IgD-negative memory B cell (primary cell): ENCODE results near the gene CRYM. TPM values are rescaled to one million over a fixed set of nuclear protein-coding genes. Genes with fewer than 3 reads are reported as not detected.

Experiments
- H3K27ac Mint-ChIP-seq, 3 donors: one replicate each; pipeline ENCODE4 v1.8.0; 2020 to 2022; ENCODE audit warnings: mild to moderate bottlenecking in 3 of 3, mixed read lengths in 3 of 3, moderate library complexity in 1 of 3
- H3K27me3 Mint-ChIP-seq: one replicate; pipeline ENCODE4 v1.8.0; 2021; ENCODE audit warnings: mixed read lengths
- H3K36me3 Mint-ChIP-seq: one replicate; pipeline ENCODE4 v1.8.0; 2020; ENCODE audit warnings: mild to moderate bottlenecking, mixed read lengths
- H3K4me1 Mint-ChIP-seq, 3 donors: one replicate each; pipeline ENCODE4 v1.8.0; 2020 to 2022; ENCODE audit warnings: mixed read lengths in 3 of 3, mild to moderate bottlenecking in 1 of 3
- H3K4me3 Mint-ChIP-seq, 4 donors: one replicate each; pipeline ENCODE4 v1.8.0; 2020 to 2022; ENCODE audit warnings: mild to moderate bottlenecking in 4 of 4, mixed read lengths in 4 of 4, moderate library complexity in 3 of 4
- H3K9me3 Mint-ChIP-seq, 3 donors: one replicate each; pipeline ENCODE4 v1.8.0; 2020 to 2021; ENCODE audit warnings: mixed read lengths in 3 of 3, mild to moderate bottlenecking in 1 of 3
- polyA plus RNA-seq: library from polyadenylated mRNA; unstranded; fragments of 300-500 nt; fragmentation: Illumina TruSeq; gene quantifications from one replicate; pipeline ENCODE4 v1.2.3, GENCODE V29; 2021

CRYM gene
- polyA plus RNA-seq, 1 donor from 2014 or later: not detected

DNA sequence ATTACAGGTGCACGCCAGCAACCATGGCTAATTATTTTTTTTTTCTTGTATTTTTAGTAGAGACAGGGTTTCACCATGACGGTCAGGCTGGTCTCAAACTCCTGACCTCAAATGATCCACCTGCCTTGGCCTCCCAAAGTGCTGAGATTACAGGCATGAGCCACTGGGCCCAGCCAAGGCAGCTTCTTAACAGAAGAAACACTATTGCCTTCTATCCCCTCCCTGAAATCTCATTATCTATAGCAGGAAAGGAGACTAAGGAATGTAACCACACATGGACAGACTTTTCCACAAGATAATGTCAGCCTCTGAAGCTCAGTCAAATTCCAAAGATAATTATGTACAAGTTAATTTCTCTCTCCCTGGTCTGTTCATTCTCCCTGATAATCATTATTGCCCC is 61.0 kb downstream of the CRYM start:
- H3K36me3 Mint-ChIP-seq: peaks cover 2% of the 10 kb centered on the region
- H3K27me3 Mint-ChIP-seq: peaks cover 19% of the 10 kb centered on the region
- no peak overlapping the region for H3K4me3 Mint-ChIP-seq
- H3K9me3 Mint-ChIP-seq: peaks cover 0 to 2% (median 0%) of the 10 kb centered on the region in 3 donors
- no peak overlapping the region for H3K27ac Mint-ChIP-seq
- H3K4me1 Mint-ChIP-seq: peaks cover 0 to 2% (median 0%) of the 10 kb centered on the region in 3 donors

DNA sequence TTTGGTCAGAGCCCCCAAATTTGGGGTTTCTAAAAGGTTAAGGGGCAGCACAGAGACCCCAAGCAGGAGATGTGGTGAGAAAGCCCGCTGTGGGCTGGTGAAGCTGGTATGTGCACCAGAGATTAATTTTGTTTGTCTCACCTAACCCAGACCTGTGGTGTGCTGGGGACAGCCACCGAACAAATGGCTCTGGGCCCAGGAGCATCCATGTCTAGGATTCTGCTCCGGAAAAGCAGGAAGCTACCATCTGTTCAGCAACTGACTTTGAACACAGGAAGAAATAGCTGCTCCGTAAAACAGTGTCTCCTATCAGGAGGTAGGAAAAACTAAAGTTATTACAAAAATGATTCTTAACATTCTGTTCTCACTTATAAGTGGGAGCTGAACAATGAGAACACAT is 64.0 kb downstream of the CRYM start:
- Mint-ChIP-seq H3K4me3 (no peak overlapping the region), H3K36me3 (peaks cover 4% of the 10 kb centered on the region), H3K9me3 (peaks cover 0 to 2% (median 0%) of the 10 kb centered on the region in 3 donors), H3K27me3 (peaks cover 26% of the 10 kb centered on the region), H3K4me1 (peaks cover 0 to 2% (median 0%) of the 10 kb centered on the region in 3 donors), H3K27ac (no peak overlapping the region)

DNA sequence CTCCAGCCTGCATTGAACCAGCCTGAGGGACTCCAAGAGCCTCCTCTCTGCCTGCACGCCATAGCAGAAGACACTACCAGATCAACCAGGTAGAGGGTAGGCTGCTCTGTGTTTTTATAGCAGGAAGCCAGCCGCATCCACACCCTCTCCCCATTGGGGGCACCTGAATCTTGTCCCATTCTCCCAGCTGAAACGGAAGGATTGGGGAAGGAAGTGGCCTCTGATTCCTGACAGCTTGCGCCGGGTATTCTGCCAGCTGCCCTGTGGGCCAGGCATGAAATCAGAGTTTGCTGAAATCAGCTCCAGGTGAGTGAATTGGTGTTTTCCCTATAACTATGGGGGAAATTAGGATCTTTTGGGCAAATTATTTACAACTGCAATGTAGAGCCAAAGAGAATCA is 66.6 kb downstream of the CRYM start, which contains the start of gene ZP2:
TSS of gene ZP2 (minus strand) at position 89 of the 400 bp plus-strand sequence. CDS start at position 62, 27 bp downstream.
- peaks cover 0 to 2% (median 0%) of the 10 kb centered on the region in 3 donors for H3K4me1 Mint-ChIP-seq
- H3K36me3 Mint-ChIP-seq: peaks cover 4% of the 10 kb centered on the region
- peaks cover 23% of the 10 kb centered on the region for H3K27me3 Mint-ChIP-seq
- no peak within 1 kb of the TSS for H3K27ac Mint-ChIP-seq
- H3K9me3 Mint-ChIP-seq: peaks cover 0 to under 1% (median 0%) of the 10 kb centered on the region in 3 donors
- no peak within 1 kb of the TSS for H3K4me3 Mint-ChIP-seq

Other genes starting within 250 kb of the CRYM start
- gene DNAH3, start 127.4 kb downstream of the CRYM start, polyA plus RNA-seq: not detected
- gene LDAF1, start 119.6 kb downstream of the CRYM start, polyA plus RNA-seq: 29.7 TPM
- gene ZP2, start 66.7 kb downstream of the CRYM start, polyA plus RNA-seq: not detected
- gene ANKS4B, start 44.6 kb downstream of the CRYM start, polyA plus RNA-seq: not detected